OCI-LY3 (cell line): ENCODE results near the gene RAP1GAP.

ENCODE experiments used
- EZH2phosphoT487 ChIP-seq: fragments of 200-600 bp; shearing (Covaris generic); IDR thresholded peaks from 2 replicates; pipeline ENCODE4 v1.6.1; 2018; ENCODE audit warnings: antibody characterized with exemption, mixed run types, low read depth
- TF ChIP-seq, protein P1 (sequence below): fragments of 200-600, 300-600 bp; sonication (generic); IDR thresholded peaks from 2 replicates; pipeline ENCODE4 v1.5.1; 2014; ENCODE audit warnings: antibody characterized with exemption, low read length, low read depth

DNA sequence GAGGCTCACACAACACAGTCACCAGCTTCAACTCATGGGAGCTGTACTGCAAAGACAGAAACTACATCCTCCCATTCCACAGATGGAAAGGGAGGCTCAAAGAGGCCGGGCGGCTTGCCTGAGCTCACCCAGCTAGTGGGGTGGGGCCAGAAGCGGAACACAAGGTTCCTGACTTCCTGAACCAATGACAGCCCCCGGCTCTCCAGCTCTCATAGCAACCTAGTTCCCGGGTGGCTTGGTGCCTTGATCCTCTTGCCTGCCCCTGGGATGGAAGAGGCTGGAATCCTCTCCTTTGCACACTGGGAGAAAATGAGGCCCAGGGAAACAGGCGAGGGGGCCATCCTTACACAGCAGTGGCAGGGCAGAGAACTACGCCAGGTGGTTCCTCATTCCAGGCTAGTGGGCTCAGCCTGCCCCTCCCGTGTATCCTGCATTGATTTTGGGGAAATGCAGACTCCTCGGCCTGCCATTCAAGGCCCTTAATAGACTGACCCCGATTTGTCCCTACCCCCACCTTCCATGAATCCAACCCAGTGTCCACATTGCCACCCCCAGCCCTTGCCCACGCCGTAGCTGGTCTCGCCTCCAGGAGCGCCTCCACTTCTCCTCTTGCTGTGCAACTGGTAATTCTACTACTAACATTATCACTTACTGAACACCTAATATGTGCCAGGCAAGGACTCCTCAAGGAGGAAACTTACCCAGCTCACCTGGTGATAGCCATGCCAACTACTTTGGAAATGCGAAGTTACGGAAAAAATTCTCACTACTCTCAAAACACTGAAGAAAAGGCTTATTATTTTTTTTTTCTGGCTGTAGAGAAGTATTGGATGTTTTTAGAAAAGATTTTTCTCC, 5.0 kb downstream of the RAP1GAP start:
- TF ChIP-seq, protein P1, sequence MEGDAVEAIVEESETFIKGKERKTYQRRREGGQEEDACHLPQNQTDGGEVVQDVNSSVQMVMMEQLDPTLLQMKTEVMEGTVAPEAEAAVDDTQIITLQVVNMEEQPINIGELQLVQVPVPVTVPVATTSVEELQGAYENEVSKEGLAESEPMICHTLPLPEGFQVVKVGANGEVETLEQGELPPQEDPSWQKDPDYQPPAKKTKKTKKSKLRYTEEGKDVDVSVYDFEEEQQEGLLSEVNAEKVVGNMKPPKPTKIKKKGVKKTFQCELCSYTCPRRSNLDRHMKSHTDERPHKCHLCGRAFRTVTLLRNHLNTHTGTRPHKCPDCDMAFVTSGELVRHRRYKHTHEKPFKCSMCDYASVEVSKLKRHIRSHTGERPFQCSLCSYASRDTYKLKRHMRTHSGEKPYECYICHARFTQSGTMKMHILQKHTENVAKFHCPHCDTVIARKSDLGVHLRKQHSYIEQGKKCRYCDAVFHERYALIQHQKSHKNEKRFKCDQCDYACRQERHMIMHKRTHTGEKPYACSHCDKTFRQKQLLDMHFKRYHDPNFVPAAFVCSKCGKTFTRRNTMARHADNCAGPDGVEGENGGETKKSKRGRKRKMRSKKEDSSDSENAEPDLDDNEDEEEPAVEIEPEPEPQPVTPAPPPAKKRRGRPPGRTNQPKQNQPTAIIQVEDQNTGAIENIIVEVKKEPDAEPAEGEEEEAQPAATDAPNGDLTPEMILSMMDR, result no peak
- TF ChIP-seq EZH2phosphoT487, result no peak
